ENCODE measurements around the gene OXCT1. TPM values are rescaled to one million over a fixed set of nuclear protein-coding genes. Genes with fewer than 3 reads are reported as not detected.

OXCT1 gene
- total and polyA plus RNA-seq, 2 of the 13 experiments (the other 11 are each of a cell fraction or from before 2014, with no cell fraction given), result 0.92 to 4.7 TPM

- TF ChIP-seq ZBTB37 (CRISPR knock-in tag; IDR thresholded peaks at IDR 0.05) (no peak), DDIT3 (CRISPR knock-in tag; IDR thresholded peaks at IDR 0.05) (no peak), ZMYM4 (CRISPR knock-in tag; IDR thresholded peaks at IDR 0.05) (peak; percentile 99), THAP11 (CRISPR knock-in tag; IDR thresholded peaks at IDR 0.05) (peak; percentile 92), ZNF362 (CRISPR knock-in tag; IDR thresholded peaks at IDR 0.05; ENCODE audit: borderline replicate concordance) (peak; percentile 39; the same call in 1 of the 2 replicates), E2F5 (CRISPR knock-in tag; conservative IDR thresholded peaks at IDR 0.05) (no peak; the same call in 1 of the 2 replicates), ZNF704 (CRISPR knock-in tag; IDR thresholded peaks at IDR 0.05; ENCODE audit: borderline replicate concordance) (peak; percentile 34; the same call in 1 of the 2 replicates), SAFB2 (CRISPR knock-in tag; IDR thresholded peaks at IDR 0.05; ENCODE audit: borderline replicate concordance, low read depth) (no peak), CHD4 (IDR thresholded peaks at IDR 0.05; ENCODE audit: borderline replicate concordance, low read length) (no peak), ZNF281 (CRISPR knock-in tag; IDR thresholded peaks at IDR 0.05; ENCODE audit: borderline replicate concordance) (no peak), DMAP1 (CRISPR knock-in tag; IDR thresholded peaks at IDR 0.05) (peak; percentile 92), TARDBP (CRISPR knock-in tag; IDR thresholded peaks at IDR 0.05) (peak; percentile 94), ZSCAN30 (CRISPR knock-in tag; IDR thresholded peaks at IDR 0.05) (peak; percentile 94; the same call in 1 of the 2 replicates), ZIK1 (CRISPR knock-in tag; IDR thresholded peaks at IDR 0.05; ENCODE audit: borderline replicate concordance, low read depth) (peak; percentile 92; the same call in 1 of the 2 replicates), MEF2D (CRISPR knock-in tag; IDR thresholded peaks at IDR 0.05) (peak; percentile 81), ZNF75D (CRISPR knock-in tag; IDR thresholded peaks at IDR 0.05; ENCODE audit: borderline replicate concordance) (0 out of 2 replicates have a peak, but pooled peaks have one; percentile 55), THAP7 (CRISPR knock-in tag; IDR thresholded peaks at IDR 0.05) (peak; percentile 49; the same call in 1 of the 2 replicates)
Observed at GRCh38 chr5:41903892-41904799, 33.9 kb upstream of the OXCT1 start, which contains the start of gene RIMOC1 (continued).
